Common myeloid progenitor, CD34-positive (primary cell): ENCODE measurements around the gene NFKB2.
A peak's percentile ranks its signal among the peaks of the same experiment; 100 is the strongest.

Experiments
- CTCF ChIA-PET: fragments of 350-600 bp; sonication (Branson Sonifier 250); formaldehyde crosslinking; loops from one replicate; lab custom pipeline; 2021; ENCODE audit warnings: antibody characterized with exemption; lab: Charles Lee
- POLR2A ChIA-PET: fragments of 350-600 bp; sonication (Branson Sonifier 250); formaldehyde crosslinking; loops from one replicate; lab custom pipeline; 2021; ENCODE audit warnings: antibody characterized with exemption; lab: Charles Lee
- DNase-seq, 3 donors: peaks; one replicate each; pipeline versions ENCODE4 v3.0.0 to v3.0.0-alpha.2; 2013
- H3K27ac ChIP-seq, 2 experiments: 1 replicate in 1 of 2; 2 replicates in 1 of 2; pipeline ENCODE4 v1.7.0; 2013; ENCODE audit warnings: inconsistent platforms in 2 of 2, low read length in 2 of 2, mild to moderate bottlenecking in 2 of 2, low read depth in 1 of 2, moderate library complexity in 1 of 2; ENCODE audit not compliant: severe bottlenecking in 2 of 2, insufficient read depth in 1 of 2, poor library complexity in 1 of 2
- H3K27me3 ChIP-seq, 5 experiments: replicated peaks in 2 of 5; 1 replicate in 3 of 5; 2 replicates in 2 of 5; pipeline versions ENCODE4 v1.6.1 to v1.7.0; 2013; ENCODE audit warnings: low read length in 4 of 5, mild to moderate bottlenecking in 2 of 5, moderate library complexity in 2 of 5, inconsistent platforms in 1 of 5; ENCODE audit not compliant: insufficient read depth in 5 of 5, control insufficient read depth in 4 of 5
- H3K36me3 ChIP-seq, 4 experiments: 1 replicate in 2 of 4; 2 replicates in 2 of 4; pipeline versions ENCODE4 v1.6.1 to v1.7.0; 2013; ENCODE audit warnings: low read length in 3 of 4, control low read depth in 1 of 4, mild to moderate bottlenecking in 1 of 4; ENCODE audit not compliant: control insufficient read depth in 4 of 4, insufficient read depth in 4 of 4
- H3K4me1 ChIP-seq, 4 experiments: 1 replicate in 3 of 4; 2 replicates in 1 of 4; pipeline versions ENCODE4 v1.6.1 to v1.7.1; 2013; ENCODE audit warnings: low read length in 3 of 4, mild to moderate bottlenecking in 3 of 4, control low read depth in 1 of 4, inconsistent platforms in 1 of 4, moderate library complexity in 1 of 4; ENCODE audit not compliant: control insufficient read depth in 4 of 4, insufficient read depth in 4 of 4; ENCODE audit errors: control extremely low read depth in 1 of 4
- H3K4me3 ChIP-seq, 7 experiments: 1 replicate in 4 of 7; 2 replicates in 3 of 7; pipeline versions ENCODE4 v1.5.1 to v1.7.0; 2013; ENCODE audit warnings: mild to moderate bottlenecking in 7 of 7, low read length in 6 of 7, moderate library complexity in 6 of 7, inconsistent platforms in 2 of 7, low read depth in 2 of 7, control low read depth in 1 of 7; ENCODE audit not compliant: insufficient read depth in 4 of 7, control insufficient read depth in 1 of 7; ENCODE audit errors: extremely low read depth in 1 of 7
- H3K9me3 ChIP-seq, 5 experiments: 1 replicate in 4 of 5; 2 replicates in 1 of 5; pipeline versions ENCODE4 v1.6.1 to v1.7.1; 2013; ENCODE audit warnings: low read length in 4 of 5, mild to moderate bottlenecking in 2 of 5, inconsistent platforms in 1 of 5, low read depth in 1 of 5, moderate library complexity in 1 of 5; ENCODE audit not compliant: control insufficient read depth in 4 of 5, insufficient read depth in 2 of 5; ENCODE audit errors: control extremely low read depth in 1 of 5
- WGBS: methylation state at CpG from one replicate; pipeline ENCODE4 v1.1.5; 2013; ENCODE audit not compliant: insufficient coverage; 5-methylcytosine and 5-hydroxymethylcytosine counted together

Gene NFKB2

DNA sequence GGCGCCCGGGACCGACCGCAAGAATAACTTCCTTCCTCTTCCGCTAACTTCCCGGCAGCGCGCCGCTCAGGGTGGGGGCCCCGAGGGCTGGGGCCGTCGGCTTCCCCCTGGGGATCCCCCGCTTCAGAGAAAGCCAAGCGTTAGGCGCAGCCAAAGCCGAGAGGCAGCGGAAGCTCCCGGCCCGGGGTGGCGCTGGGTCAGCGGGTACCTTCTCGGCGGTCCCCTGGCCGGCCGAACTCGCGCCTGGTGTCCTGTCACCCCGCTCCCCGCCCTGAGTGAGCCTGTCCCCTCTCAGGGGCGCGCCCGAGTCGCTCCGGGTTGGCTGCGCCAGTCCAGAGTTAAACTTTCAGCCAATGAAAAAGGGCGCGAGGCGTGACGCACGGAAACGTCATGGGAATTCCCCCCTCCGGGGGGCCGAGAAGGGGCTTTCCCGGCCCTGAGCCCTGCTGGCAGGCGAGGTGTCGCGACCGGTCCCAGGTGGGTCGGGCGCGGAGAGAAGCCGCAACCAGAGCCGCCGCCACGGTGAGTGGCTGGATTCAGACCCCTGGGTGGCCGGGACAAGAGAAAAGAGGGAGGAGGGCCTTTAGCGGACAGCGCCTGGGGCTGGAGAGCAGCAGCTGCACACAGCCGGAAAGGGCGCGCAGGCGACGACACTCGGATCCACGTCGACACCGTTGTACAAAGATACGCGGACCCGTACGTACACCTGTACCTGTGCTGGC is 1.3 kb upstream of the NFKB2 start:
- Histone ChIP-seq H3K27me3 (peaks cover 0 to 12% (median 2%) of the 10 kb centered on the region in 5 experiments), H3K4me1 (peaks cover 2 to 34% (median 32%) of the 10 kb centered on the region in 4 experiments), H3K9me3 (no peaks in the 10 kb centered on the region), H3K27ac (peak overlapping the region; percentile 90 to 97), H3K36me3 (peaks cover 0 to 15% (median 8%) of the 10 kb centered on the region in 4 experiments), H3K4me3 (peak overlapping the region; percentile 57 to 95 (median 74))
- ChIA-PET CTCF (interaction anchor here (0.6 to 4.4 kb wide), 17 partner anchors 8 to 191 kb away, joined by 3 to 28 read pairs (median 4); partner anchors contain the start of gene FBXL15), POLR2A (interaction anchor here (0.6 to 4.1 kb wide), 17 partner anchors 8 to 280 kb away, joined by 3 to 31 read pairs (median 3); partner anchors contain the start of gene FBXL15)
- DNase-seq, result peak; percentile 97 to 98 (median 97)
- 0% methylated on average over 70 of the region's 71 CpGs for WGBS

DNA sequence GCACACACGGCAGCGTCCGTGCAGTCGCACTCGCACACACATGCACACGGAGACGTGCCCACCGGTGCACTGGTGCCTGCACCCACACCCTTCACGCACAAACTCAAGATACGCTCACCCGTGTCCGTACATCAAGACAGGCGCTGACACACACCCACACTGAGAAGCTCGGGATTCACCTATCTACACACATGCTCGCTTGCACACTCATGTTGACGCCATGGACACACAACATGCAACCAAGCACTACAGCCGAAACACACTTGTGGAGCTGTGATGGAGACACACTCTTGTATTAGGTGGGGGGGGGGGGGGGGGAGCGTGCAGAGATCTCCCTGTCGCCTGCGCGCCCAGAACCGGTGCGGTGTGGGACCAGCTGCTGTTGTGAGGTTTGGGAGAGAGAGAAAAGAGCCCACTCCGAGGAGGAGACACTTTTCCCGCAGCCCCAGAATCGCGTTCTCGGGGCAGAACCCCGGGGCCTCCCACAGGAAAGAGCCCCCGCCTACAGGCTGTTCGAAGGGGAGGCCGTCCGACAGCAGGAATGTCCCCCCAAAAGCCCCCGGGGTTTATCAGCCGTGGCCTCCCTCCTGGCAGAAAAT is 605 bp upstream of the NFKB2 start:
- Histone ChIP-seq H3K36me3 (peaks cover 0 to 15% (median 8%) of the 10 kb centered on the region in 4 experiments), H3K9me3 (no peaks in the 10 kb centered on the region), H3K27me3 (peaks cover 0 to 10% (median 2%) of the 10 kb centered on the region in 5 experiments), H3K4me3 (peak overlapping the region; percentile 57 to 95 (median 74)), H3K4me1 (peaks cover 2 to 39% (median 38%) of the 10 kb centered on the region in 4 experiments), H3K27ac (peak overlapping the region; percentile 90 to 97)
- WGBS, result 0% methylated on average over 22 of the region's 35 CpGs
- peak in 2 of 3 donors; percentile 70 to 80 for DNase-seq
- POLR2A ChIA-PET, result interaction anchor here (0.6 to 4.1 kb wide), 12 partner anchors 9 to 279 kb away, joined by 3 to 31 read pairs (median 4); partner anchors contain the start of gene FBXL15
- CTCF ChIA-PET, result interaction anchor here (1.1 to 4.4 kb wide), 6 partner anchors 9 to 97 kb away, joined by 3 to 28 read pairs (median 8); partner anchors contain the start of gene FBXL15

DNA sequence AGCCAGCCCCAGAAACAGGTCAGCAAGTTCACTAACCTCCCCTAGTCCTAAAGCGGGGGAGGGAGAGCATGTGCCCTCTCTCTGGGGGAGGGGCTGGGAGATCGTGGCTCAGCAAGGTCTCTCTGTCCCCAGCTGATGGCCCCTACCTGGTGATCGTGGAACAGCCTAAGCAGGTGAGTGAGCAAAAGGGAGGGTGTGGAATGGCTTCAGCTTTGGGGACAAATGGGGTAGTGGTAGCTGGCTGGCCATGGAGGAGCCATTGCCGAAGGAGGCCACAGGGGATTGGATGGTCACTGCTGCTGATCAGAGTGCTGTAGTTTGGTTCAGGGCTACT is 779 bp downstream of the NFKB2 start:
- DNase-seq, result no peak
- ChIA-PET POLR2A (interaction anchor here (0.8 to 4.1 kb wide), 4 partner anchors 14 to 347 kb away, joined by 3 to 28 read pairs (median 5); partner anchors contain the start of gene FBXL15), CTCF (interaction anchor here (2.5 to 6.7 kb wide), 4 partner anchors 8 to 26 kb away, joined by 6 to 45 read pairs (median 30); partner anchors contain the start of gene FBXL15)
- Histone ChIP-seq H3K4me3 (peak overlapping the region; percentile 22 to 95 (median 74)), H3K4me1 (peaks cover 2 to 41% (median 38%) of the 10 kb centered on the region in 4 experiments), H3K9me3 (no peaks in the 10 kb centered on the region), H3K27ac (peak overlapping the region; percentile 75 to 97), H3K36me3 (peaks cover 0 to 21% (median 12%) of the 10 kb centered on the region in 4 experiments), H3K27me3 (peaks cover 0 to 7% (median 0%) of the 10 kb centered on the region in 5 experiments)
- 64% methylated on average over 2 of the region's 4 CpGs for WGBS

DNA sequence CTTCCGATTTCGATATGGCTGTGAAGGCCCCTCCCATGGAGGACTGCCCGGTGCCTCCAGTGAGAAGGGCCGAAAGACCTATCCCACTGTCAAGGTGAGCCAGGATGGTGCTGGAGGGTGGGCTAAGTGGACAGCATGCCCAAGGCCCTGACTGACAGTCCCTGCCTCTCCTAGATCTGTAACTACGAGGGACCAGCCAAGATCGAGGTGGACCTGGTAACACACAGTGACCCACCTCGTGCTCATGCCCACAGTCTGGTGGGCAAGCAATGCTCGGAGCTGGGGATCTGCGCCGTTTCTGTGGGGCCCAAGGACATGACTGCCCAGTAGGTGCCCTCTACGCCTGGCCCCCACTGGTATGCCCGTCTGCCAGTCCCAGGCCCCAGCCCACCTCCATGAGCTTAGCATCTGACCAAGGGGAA is 1.2 kb downstream of the NFKB2 start:
- Histone ChIP-seq H3K27me3 (peaks cover 0 to 7% (median 0%) of the 10 kb centered on the region in 5 experiments), H3K4me3 (peak overlapping the region in 2 of 7 experiments; percentile 75 to 95), H3K36me3 (peaks cover 0 to 26% (median 16%) of the 10 kb centered on the region in 4 experiments), H3K9me3 (no peaks in the 10 kb centered on the region), H3K4me1 (peaks cover 2 to 41% (median 38%) of the 10 kb centered on the region in 4 experiments), H3K27ac (no peak overlapping the region)
- no peak for DNase-seq
- 100% methylated on average over 12 of the region's 12 CpGs for WGBS
- ChIA-PET POLR2A (interaction anchor here (4.1 kb wide), 1 partner anchor 25 kb away, joined by 28 read pairs; the partner anchor contains the start of gene FBXL15), CTCF (interaction anchor here (1.3 to 6.7 kb wide), 5 partner anchors 13 to 82 kb away, joined by 4 to 45 read pairs (median 7); partner anchors contain the start of gene FBXL15)

GRCh38 chr10:102397222-102398171 is 2.0 kb downstream of the NFKB2 start:
- H3K4me3 ChIP-seq, result no peak overlapping the region
- CTCF ChIA-PET, result interaction anchor here (0.9 to 6.7 kb wide), 13 partner anchors 9 to 228 kb away, joined by 3 to 45 read pairs (median 4); partner anchors contain the start of gene FBXL15
- no peak for DNase-seq
- H3K9me3 ChIP-seq, result no peaks in the 10 kb centered on the region
- no peak overlapping the region for H3K27ac ChIP-seq
- H3K36me3 ChIP-seq, result peaks cover 0 to 29% (median 19%) of the 10 kb centered on the region in 4 experiments
- H3K4me1 ChIP-seq, result peaks cover 2 to 41% (median 38%) of the 10 kb centered on the region in 4 experiments
- POLR2A ChIA-PET, result interaction anchor here (1.3 to 2.2 kb wide), 2 partner anchors 12 to 23 kb away, joined by 6 to 8 read pairs; partner anchors contain the start of gene FBXL15
- WGBS, result 100% methylated on average over 4 of the region's 14 CpGs
- peaks cover 0 to 6% (median 0%) of the 10 kb centered on the region in 5 experiments for H3K27me3 ChIP-seq
